T-helper 22 cell (primary cell): Measurements from ENCODE around the gene ATP12A.
"Not testable (repeated sequence)": the region's sequence is repeated elsewhere in the genome, so short reads cannot be mapped to it uniquely, and the experiment has no call there.

ENCODE experiments used
- DNase-seq: peaks from one replicate; pipeline ENCODE4 v3.0.0-alpha.2; 2020; ENCODE audit warnings: low read depth

Gene ATP12A

DNA sequence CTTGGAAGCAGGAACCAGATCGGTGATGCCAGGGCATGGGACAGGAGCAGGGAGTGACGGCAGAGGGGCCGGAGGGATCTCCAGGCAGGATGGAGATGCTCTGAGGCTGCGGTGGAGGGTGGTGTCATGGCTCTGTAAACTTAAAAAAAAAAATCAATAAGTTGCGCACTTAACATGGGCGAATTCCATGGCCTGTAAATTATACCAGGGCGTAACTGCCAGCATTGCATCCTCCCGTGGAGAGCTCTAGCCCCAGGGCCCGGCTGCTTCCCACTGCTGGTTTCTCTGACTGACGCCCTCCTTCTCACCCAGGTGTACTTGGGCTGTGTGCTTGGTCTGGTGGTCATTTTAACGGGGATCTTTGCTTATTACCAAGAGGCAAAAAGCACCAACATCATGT lies 8.7 kb downstream of the ATP12A start:
- no peak for DNase-seq

DNA sequence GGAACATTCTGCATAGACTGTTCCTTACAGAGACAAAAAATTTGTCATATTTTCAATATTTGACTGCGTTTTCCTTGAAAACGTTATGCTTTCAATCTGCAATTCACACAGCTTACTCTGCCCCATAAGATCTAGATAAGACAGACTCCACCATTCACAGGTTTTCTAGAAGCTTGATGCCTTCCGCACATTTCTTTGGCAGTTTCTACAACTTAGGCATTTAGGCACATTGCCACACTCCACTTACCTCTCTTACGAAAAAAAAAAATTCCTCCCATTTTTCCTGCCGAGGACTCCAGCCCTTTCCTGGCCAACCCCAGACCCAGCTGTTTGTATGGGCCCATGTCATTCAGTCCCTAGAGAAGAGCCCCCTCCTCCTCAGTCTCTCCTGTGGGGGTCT lies 11.2 kb downstream of the ATP12A start:
- no peak for DNase-seq

DNA sequence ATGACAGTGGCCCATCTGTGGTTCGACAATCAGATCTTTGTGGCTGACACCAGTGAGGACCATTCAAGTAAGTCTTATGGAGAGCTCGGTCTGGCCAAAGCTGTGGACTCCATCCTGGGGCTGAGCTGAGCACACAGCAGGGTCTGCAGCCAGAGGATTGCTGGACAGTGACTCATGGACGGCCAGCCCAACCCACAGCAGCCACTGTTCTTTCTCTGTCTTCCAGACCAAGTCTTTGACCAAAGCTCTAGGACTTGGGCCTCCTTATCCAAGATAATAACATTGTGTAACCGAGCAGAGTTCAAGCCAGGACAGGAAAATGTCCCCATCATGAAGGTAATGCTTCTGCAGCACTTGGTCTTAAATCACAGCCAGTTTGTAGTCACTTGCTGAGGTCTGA lies 12.4 kb downstream of the ATP12A start:
- no peak for DNase-seq

GRCh38 chr13:24693862-24694471 lies 13.8 kb downstream of the ATP12A start:
- DNase-seq: peak; percentile 12

GRCh38 chr13:24694907-24695306 lies 14.7 kb downstream of the ATP12A start:
- no peak for DNase-seq

- no peak for DNase-seq
Observed at GRCh38 chr13:24698686-24699085, 18.5 kb downstream of the ATP12A start.

DNA sequence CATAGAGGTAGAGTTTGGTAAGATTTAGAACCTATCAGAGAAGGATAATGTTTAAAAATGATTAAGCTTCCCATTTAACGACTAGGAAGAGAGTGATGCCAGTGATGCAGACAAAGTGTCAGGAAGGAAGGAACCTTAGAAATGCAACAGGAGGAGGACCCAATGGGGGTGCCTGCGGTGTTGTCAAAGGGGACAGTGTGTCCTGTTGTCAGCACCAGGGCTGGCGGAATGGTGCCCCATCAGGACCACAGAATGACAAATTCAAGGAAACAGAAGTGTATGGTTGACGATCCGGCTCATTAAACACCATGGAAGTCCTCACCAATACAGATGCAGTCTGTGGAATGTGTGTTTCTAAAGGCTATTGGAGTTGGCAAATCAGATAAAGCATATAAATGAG lies 19.3 kb downstream of the ATP12A start:
- no peak for DNase-seq

GRCh38 chr13:24700539-24700938 lies 20.3 kb downstream of the ATP12A start:
- no peak for DNase-seq

DNA sequence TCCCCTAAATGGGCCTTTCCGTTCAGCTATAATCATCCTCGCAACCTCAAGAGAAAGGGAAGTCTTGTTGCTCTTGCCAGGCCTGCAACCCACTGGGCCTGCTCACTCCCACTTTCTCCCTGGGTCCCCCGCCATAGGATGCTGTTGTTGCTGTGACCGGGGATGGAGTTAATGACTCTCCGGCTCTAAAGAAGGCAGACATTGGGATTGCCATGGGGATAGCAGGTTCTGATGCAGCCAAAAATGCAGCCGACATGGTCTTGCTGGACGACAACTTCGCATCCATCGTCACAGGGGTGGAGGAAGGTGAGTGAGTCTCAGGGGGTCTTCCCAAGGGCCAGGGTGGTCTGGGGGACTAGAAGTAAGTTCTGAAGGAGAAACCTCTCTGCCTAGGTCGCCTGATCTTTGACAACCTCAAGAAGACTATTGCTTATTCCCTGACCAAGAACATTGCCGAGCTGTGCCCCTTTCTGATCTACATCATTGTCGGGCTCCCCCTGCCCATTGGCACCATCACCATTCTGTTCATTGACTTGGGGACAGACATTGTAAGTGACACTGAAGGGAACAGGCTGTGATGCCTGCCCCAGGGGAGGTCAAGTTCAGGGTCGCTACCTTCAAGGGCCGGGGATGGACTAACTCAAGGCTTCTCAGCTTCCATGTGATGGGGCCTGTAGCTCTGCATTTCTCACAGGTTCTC lies 26.8 kb downstream of the ATP12A start:
- no peak for DNase-seq

- DNase-seq: peak; percentile 62
Observed at GRCh38 chr13:24709186-24709913, 29.1 kb downstream of the ATP12A start.

- no peak for DNase-seq
Observed at GRCh38 chr13:24713022-24713421, 32.8 kb downstream of the ATP12A start.

GRCh38 chr13:24716011-24716410 lies 35.8 kb downstream of the ATP12A start:
- no peak for DNase-seq

GRCh38 chr13:24716446-24716845 lies 36.2 kb downstream of the ATP12A start:
- DNase-seq: no peak

DNA sequence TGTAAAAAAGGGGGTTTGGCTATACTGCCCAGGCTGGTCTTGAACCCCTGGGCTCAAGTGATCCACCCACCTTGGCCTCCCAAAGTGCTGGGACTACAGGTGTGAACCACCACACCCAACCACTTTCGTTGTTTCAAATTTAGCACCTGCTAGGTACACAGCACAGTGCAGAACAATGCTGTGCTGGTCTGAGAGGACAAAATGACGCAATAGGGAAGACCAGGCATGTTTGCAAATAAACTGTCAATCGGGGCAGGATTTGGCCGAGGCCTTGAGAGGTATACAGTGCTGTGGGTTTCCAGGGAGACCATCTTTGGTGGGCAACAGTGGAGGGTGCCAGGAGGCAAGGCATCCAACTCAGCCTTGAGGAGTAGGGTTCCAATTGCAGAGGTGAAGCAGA lies 37.0 kb downstream of the ATP12A start:
- no peak for DNase-seq

DNA sequence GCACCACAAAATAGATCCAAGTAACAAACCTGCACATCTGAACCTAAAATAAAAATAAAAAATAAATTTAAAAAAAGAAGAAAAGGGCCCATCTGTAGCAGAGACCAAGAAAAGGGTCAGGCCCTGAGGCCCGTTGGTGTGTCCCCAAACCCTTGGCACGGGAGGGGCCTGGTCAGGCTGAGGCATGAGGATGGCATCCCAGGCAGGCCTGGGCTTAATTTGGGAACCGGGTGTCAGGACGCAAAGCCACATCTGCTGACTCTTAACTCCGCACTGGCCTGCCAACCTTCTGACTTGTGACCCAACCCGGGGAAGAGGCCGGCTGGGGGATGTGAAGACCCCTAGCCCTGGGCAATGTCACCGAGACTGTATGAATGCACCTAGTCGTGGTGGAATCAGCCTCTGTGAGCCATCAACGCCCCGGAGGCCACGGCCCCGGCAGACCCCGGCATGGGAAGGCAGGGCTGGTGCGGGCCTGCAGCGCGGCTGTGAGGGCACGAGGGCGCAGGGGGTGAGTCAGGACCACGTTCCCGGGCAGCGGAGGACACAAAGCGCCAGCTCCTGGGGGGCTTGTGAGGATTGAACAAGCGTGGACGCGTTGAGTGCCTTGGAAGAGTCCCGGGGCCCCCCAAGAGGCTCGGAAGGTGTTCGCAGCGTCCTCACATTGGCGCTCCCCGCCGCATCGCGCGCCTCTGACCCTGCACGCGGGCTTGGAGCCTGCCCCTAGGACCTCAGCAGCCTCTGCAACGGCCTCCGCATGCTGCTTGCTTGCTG lies 38.2 kb downstream of the ATP12A start:
- DNase-seq: no peak

DNA sequence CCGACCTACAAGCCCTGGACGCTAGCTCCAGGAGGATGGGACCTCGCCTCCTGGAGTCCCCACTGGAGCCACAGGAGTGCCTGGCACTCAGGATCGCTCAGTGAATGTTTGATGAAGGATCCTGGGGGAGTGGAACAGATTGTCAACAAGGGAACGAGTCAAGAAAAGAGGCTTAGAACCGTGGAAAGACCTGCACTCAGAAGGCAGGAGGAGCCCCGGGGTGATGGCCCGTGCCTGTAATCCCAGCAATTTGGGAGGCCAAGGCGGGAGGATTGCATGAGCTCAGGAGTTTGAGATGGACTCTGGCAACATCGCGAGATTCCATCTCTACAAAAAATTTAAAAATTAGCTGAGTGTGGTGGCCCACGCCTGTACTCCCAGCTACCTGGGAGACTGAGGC lies 38.9 kb downstream of the ATP12A start:
- DNase-seq: no peak

DNA sequence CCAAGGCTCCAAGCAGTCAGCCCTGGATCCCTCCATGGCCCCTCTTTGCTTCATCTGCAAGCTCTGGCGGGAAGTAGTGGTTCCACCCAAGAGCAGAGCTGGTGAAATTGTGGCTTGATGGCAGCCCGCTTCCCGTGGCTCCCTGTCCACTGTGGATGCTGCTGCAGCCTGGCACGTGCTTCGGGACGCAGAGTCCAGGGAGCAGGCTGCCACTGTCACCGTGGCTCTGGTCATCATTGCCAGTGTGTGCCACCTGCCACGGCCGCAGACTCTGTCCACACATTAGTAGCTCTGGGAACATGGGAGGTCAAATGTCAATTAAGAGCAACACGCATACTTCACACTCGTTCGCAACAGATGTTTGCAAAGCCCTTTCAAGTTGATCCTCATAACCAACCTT lies 43.0 kb downstream of the ATP12A start:
- DNase-seq: no peak

- no peak for DNase-seq
Observed at GRCh38 chr13:24724714-24725113, 44.5 kb downstream of the ATP12A start.

DNA sequence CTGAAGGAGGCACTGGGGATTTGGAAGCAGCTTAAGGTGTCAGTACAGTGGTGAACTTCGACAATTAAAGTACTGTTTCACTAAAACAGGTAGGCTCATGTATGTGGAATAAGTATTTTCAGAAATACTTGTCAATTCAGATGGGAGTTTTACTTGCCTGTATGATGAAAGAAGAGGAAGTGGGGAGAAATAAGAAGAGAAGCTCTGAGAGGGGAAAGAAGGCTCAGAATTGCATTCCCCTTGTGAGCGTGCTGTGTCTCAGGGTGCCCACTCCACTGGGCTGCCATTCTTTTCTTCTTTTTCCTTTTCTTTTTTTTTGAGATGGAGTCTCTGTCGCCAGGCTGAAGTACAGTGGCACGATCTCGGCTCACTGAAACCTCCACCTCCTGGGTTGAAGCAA lies 45.2 kb downstream of the ATP12A start:
- DNase-seq: no peak

DNA sequence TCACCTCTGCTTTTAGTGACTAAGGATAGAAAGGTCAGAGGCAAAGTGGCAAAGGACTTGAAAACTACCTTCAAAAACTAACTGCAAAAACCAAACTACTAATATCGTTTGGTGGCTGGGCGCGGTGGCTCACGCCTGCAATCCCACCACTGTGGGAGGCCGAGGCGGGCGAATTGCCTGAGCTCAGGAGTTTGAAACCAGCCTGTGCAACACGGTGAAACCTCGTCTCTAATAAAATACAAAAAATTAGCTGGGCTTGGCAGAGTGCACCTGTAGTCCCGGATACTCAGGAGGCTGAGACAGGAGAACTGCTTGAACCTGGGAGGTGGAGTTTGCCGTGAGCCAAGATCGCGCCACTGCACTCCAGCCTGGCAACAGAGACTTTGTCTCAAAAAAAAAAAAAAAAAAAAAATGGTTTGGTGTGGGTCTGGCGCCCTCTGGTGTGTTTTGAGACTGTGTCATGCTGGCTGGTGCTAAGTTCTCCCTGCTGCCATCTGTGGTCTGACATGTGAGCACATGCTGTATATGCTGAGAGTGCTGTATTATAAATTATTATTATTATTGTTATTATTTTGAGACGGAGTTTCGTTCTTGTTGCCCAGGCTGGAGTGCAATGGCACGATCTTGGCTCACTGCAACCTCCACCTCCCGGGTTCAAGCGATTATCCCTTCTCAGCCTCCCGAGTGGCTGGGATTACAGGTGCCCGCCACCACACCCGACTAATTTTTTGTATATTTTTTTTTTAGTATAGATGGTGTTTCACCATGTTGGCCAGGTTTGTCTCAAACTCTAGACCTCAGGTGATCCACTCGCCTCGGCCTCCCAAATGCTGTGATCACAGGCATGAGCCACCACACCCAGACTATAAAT lies 47.8 kb downstream of the ATP12A start:
- DNase-seq: peak; percentile 42

GRCh38 chr13:24730873-24731567 lies 50.8 kb downstream of the ATP12A start:
- DNase-seq: not testable (repeated sequence)
